ENCODE results near the gene TGIF2.

- TF ChIP-seq SUZ12 (IDR thresholded peaks at IDR 0.05): no peak
- TF ChIP-seq LEF1 (IDR thresholded peaks at IDR 0.05; ENCODE audit: borderline replicate concordance): no peak
- TF ChIP-seq FOXK2 (IDR thresholded peaks at IDR 0.05): no peak
- TF ChIP-seq TARDBP (IDR thresholded peaks at IDR 0.05): no peak
- TF ChIP-seq PKNOX1 (IDR thresholded peaks at IDR 0.05): no peak
- TF ChIP-seq HDGF (IDR thresholded peaks at IDR 0.05; ENCODE audit: borderline replicate concordance): no peak
- TF ChIP-seq ELF4 (IDR thresholded peaks at IDR 0.05): no peak
These were observed 23.2 kb upstream of the TGIF2 start for GRCh38 chr20:36549942-36550789.

Measured in HEK293T (cell line).